DLD1 (cell line): ENCODE measurements around the gene KIF6.

Experiments used
- in situ Hi-C: cut with HindIII; loops from 2 replicates; pipeline ENCODE4 v1.10.0; 2017; ENCODE audit warnings: low sequenced_read_pairs

KIF6 gene

GRCh38 chr6:39666706-39667489, 58.3 kb downstream of the KIF6 start:
- in situ Hi-C loops: no loop called here

GRCh38 chr6:39665861-39666260, 59.3 kb downstream of the KIF6 start:
- in situ Hi-C loops: no loop called here

- in situ Hi-C loops: no loop called here
Measured at GRCh38 chr6:39664173-39664572, 61.0 kb downstream of the KIF6 start.

GRCh38 chr6:39657355-39658135, 67.7 kb downstream of the KIF6 start:
- in situ Hi-C loops: no loop called here

- in situ Hi-C loops: no loop called here
Measured at GRCh38 chr6:39654121-39654520, 71.1 kb downstream of the KIF6 start.

GRCh38 chr6:39653612-39654011, 71.6 kb downstream of the KIF6 start:
- in situ Hi-C loops: no loop called here

GRCh38 chr6:39649996-39650395, 75.2 kb downstream of the KIF6 start:
- in situ Hi-C loops: no loop called here

- in situ Hi-C loops: no loop called here
Measured at GRCh38 chr6:39646751-39647420, 78.3 kb downstream of the KIF6 start.

- in situ Hi-C loops: no loop called here
Measured at GRCh38 chr6:39642270-39642669, 82.9 kb downstream of the KIF6 start.

GRCh38 chr6:39638126-39638822, 86.9 kb downstream of the KIF6 start:
- in situ Hi-C loops: no loop called here

- in situ Hi-C loops: no loop called here
Measured at GRCh38 chr6:39634646-39635341, 90.4 kb downstream of the KIF6 start.

GRCh38 chr6:39625209-39625608, 100.0 kb downstream of the KIF6 start:
- in situ Hi-C loops: no loop called here

GRCh38 chr6:39623750-39624149, 101.5 kb downstream of the KIF6 start:
- in situ Hi-C loops: no loop called here

- in situ Hi-C loops: no loop called here
Measured at GRCh38 chr6:39617520-39617919, 107.7 kb downstream of the KIF6 start.

- in situ Hi-C loops: no loop called here
Measured at GRCh38 chr6:39617026-39617425, 108.2 kb downstream of the KIF6 start.

GRCh38 chr6:39615622-39616021, 109.6 kb downstream of the KIF6 start:
- in situ Hi-C loops: no loop called here

GRCh38 chr6:39614393-39614950, 110.7 kb downstream of the KIF6 start:
- in situ Hi-C loops: no loop called here

GRCh38 chr6:39610221-39610620, 115.0 kb downstream of the KIF6 start:
- in situ Hi-C loops: no loop called here

GRCh38 chr6:39608652-39609345, 116.4 kb downstream of the KIF6 start:
- in situ Hi-C loops: no loop called here
